GM18951 (cell line): ENCODE measurements around the gene ZCCHC18.

Experiments
- POLR2A ChIP-seq: IDR thresholded peaks from 4 replicates; pipeline ENCODE4 v1.6.1; 2011; ENCODE audit warnings: mild to moderate bottlenecking; ENCODE audit not compliant: insufficient read length, insufficient read depth; ENCODE audit errors: extremely low read depth
- in situ Hi-C: fragments of 300-500 bp; cut with MboI; formaldehyde crosslinking; loops from one replicate; pipeline ENCODE4 v1.12.0; 2022; ENCODE audit warnings: low sequenced_read_pairs, mixed read lengths, inconsistent platforms; ENCODE audit not compliant: unreplicated experiment

The ZCCHC18 gene

GRCh38 chrX:104156630-104157529, 44.6 kb downstream of the ZCCHC18 start, which contains the start of gene SLC25A53:
Gene SLC25A53, minus strand, starts transcription at chrX:104157009. Its CDS starts 51,752 bp downstream, at chrX:104105257.
- in situ Hi-C loops: no loop called here
- TF ChIP-seq POLR2A: peak; percentile 59
